ENCODE data around the gene TYROBP.
"Not testable (repeated sequence)": the region's sequence is repeated elsewhere in the genome, so short reads cannot be mapped to it uniquely, and the experiment has no call there.

TYROBP gene

GRCh38 chr19:35908010-35908441, at the start of gene TYROBP:
Gene TYROBP, minus strand, starts transcription at chr19:35908295. Its CDS starts 67 bp downstream, at chr19:35908228.
- no peak for DNase-seq (ENCODE audit: low read depth, low spot score)

- not testable (repeated sequence) for DNase-seq (ENCODE audit: low read depth, low spot score)
These were observed 49.3 kb upstream of the TYROBP start for GRCh38 chr19:35957411-35957810.

GRCh38 chr19:35955881-35956634, 48.0 kb upstream of the TYROBP start:
- DNase-seq (ENCODE audit: low read depth, low spot score): no peak

GRCh38 chr19:35949131-35949530, 41.0 kb upstream of the TYROBP start:
- no peak for DNase-seq (ENCODE audit: low read depth, low spot score)

- no peak for DNase-seq (ENCODE audit: low read depth, low spot score)
These were observed 38.1 kb upstream of the TYROBP start for GRCh38 chr19:35946203-35946602.

GRCh38 chr19:35945121-35945790, 37.2 kb upstream of the TYROBP start:
- DNase-seq (ENCODE audit: low read depth, low spot score): no peak

GRCh38 chr19:35944556-35944955, 36.5 kb upstream of the TYROBP start:
- DNase-seq (ENCODE audit: low read depth, low spot score): no peak

GRCh38 chr19:35943321-35944301, 35.5 kb upstream of the TYROBP start:
- DNase-seq (ENCODE audit: low read depth, low spot score): no peak

GRCh38 chr19:35942235-35942634, 34.1 kb upstream of the TYROBP start:
- DNase-seq (ENCODE audit: low read depth, low spot score): no peak

GRCh38 chr19:35940839-35941238, 32.7 kb upstream of the TYROBP start:
- DNase-seq (ENCODE audit: low read depth, low spot score): no peak

GRCh38 chr19:35940078-35940775, 32.1 kb upstream of the TYROBP start:
- no peak for DNase-seq (ENCODE audit: low read depth, low spot score)

- DNase-seq (ENCODE audit: low read depth, low spot score): no peak
These were observed 31.4 kb upstream of the TYROBP start for GRCh38 chr19:35939307-35940077.

- DNase-seq (ENCODE audit: low read depth, low spot score): no peak
These were observed 30.5 kb upstream of the TYROBP start for GRCh38 chr19:35938282-35939224.

GRCh38 chr19:35937345-35938281, 29.5 kb upstream of the TYROBP start:
- DNase-seq (ENCODE audit: low read depth, low spot score): no peak

GRCh38 chr19:35936738-35937268, 28.7 kb upstream of the TYROBP start:
- DNase-seq (ENCODE audit: low read depth, low spot score): no peak

GRCh38 chr19:35935911-35936737, 28.0 kb upstream of the TYROBP start, which contains the start of gene LRFN3:
Gene LRFN3, plus strand, starts transcription at chr19:35936374. Its CDS starts 3,052 bp downstream, at chr19:35939426.
- DNase-seq (ENCODE audit: low read depth, low spot score): no peak

All from iPS DF 19.7 (cell line).